Choroid plexus epithelial cell (primary cell): ENCODE measurements around the gene DTNA.

Experiments used
- DNase-seq: peaks from one replicate; pipeline ENCODE4 v3.0.0-alpha.2; 2010; ENCODE audit warnings: low read depth
- H3K4me3 ChIP-seq: 2 replicates; pipeline ENCODE4 v1.5.1; 2011; ENCODE audit warnings: low read depth, mild to moderate bottlenecking, control low read depth, low read length, moderate library complexity
- CTCF ChIP-seq: conservative IDR thresholded peaks from 2 replicates; pipeline ENCODE4 v1.5.1; 2011; ENCODE audit warnings: low read depth, mild to moderate bottlenecking, control low read depth, inconsistent platforms, low read length, moderate library complexity

The DTNA gene

GRCh38 chr18:34844072-34844471, 134.0 kb downstream of the DTNA start:
- H3K4me3 ChIP-seq, result no peak overlapping the region
- no peak for DNase-seq
- no peak for TF ChIP-seq CTCF

DNA sequence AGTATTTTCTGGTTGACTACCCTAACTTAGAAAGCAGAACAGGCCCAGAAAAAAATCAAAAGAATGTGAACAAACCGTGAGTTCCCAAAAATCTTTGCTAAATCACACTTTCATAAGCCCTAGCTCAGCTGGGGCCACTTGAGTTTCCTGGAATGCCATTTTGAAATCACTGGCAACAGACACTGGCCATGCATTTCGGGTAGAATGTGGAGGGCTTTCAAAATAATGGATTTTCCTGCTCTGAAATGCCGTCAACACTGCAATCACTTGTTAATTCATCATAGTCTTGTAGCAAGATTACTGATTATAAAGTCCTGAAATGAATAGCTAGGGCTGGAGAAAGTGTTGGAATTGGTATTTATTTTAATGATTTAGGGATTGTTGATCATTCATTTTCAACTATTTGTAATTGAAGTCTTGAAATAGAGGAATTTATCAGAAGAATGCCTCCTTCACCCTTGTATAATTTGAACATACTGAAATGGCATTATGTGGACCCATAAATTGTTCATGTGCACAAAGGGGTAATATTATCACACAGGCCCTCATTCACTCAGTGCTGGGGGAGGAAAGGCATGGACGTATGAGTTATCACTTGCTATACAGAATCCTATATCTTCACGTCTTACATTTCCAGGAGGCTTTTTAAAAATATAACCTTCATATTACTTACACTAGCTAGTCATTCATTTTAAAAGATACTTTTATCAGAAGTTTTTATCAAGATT, 134.8 kb downstream of the DTNA start:
- no peak for DNase-seq
- no peak overlapping the region for H3K4me3 ChIP-seq
- no peak for TF ChIP-seq CTCF

- TF ChIP-seq CTCF, result no peak
- no peak overlapping the region for H3K4me3 ChIP-seq
- no peak for DNase-seq
Observed at GRCh38 chr18:34847408-34847807, 137.3 kb downstream of the DTNA start.

DNA sequence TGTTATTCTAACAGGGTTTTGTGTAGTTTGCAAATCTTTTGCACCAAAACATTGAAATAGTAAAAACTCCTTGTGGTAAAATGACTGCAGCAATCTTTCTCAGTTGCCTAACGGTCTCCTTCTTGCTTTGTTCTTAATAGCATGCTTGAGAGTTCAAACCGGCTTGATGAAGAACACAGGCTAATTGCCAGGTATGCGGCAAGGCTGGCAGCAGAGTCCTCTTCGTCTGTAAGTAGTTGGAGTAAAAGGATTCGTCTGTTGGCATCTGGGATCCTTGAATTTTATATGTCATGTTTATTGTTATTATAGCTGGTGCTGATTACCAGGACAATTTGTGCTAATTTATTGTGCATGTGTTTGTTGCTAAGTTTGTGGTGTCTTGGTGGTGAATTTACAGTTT, 138.1 kb downstream of the DTNA start:
- no peak for TF ChIP-seq CTCF
- no peak overlapping the region for H3K4me3 ChIP-seq
- no peak for DNase-seq

DNA sequence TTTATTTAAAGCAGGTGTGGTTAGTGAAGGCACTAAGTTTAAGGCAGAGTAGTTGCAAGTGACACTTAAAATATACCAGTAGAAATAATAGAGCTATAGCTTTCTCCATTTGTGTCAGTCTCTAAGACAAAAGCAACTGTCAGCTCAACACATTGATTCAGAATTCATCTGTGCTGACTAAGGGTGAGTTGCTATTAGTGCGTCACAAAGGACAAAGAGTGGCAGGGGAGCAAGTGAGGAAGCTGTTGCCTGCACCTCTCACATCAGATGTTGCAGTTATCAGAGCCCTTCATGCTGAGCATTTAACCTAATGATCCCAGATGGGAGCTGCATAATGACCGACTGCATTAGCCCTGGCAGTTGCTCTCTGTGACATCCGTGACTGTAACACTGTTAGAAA, 138.6 kb downstream of the DTNA start:
- no peak overlapping the region for H3K4me3 ChIP-seq
- DNase-seq, result no peak
- no peak for TF ChIP-seq CTCF

DNA sequence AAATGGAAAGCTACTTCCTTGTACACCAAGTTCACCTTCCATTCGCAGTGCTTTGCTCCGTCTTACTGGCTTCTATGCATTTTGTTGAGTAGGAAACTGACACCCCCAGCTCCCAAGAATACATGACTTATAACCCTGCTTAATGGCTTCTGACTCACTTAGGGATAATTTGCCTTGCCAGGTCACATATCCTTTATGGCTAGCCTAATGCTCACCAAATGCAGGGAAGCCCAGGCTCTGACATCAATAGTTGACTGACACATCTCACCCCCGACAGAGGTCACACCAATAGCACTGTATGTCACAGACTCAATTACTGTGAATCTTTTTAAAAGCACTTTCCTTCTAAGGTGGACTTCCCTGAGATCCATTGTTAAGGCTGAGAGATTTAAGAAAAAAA, 147.2 kb downstream of the DTNA start:
- no peak overlapping the region for H3K4me3 ChIP-seq
- no peak for DNase-seq
- no peak for TF ChIP-seq CTCF

- no peak for DNase-seq
- H3K4me3 ChIP-seq, result no peak overlapping the region
- TF ChIP-seq CTCF, result no peak
Observed at GRCh38 chr18:34858188-34858587, 148.1 kb downstream of the DTNA start.
